ENCODE results near the gene FCRLA. TPM values are rescaled to one million over a fixed set of nuclear protein-coding genes. Genes with fewer than 3 reads are reported as not detected.
"Not testable (repeated sequence)": the region's sequence is repeated elsewhere in the genome, so short reads cannot be mapped to it uniquely, and the experiment has no call there.

Gene FCRLA
- total RNA-seq, 1 donor = 0.90 TPM

- no peak overlapping the region for H3K4me3 ChIP-seq (ENCODE audit: low read depth, low read length)
- peak; percentile 4 for DNase-seq (ENCODE audit: low read depth)
- TF ChIP-seq, protein P1, sequence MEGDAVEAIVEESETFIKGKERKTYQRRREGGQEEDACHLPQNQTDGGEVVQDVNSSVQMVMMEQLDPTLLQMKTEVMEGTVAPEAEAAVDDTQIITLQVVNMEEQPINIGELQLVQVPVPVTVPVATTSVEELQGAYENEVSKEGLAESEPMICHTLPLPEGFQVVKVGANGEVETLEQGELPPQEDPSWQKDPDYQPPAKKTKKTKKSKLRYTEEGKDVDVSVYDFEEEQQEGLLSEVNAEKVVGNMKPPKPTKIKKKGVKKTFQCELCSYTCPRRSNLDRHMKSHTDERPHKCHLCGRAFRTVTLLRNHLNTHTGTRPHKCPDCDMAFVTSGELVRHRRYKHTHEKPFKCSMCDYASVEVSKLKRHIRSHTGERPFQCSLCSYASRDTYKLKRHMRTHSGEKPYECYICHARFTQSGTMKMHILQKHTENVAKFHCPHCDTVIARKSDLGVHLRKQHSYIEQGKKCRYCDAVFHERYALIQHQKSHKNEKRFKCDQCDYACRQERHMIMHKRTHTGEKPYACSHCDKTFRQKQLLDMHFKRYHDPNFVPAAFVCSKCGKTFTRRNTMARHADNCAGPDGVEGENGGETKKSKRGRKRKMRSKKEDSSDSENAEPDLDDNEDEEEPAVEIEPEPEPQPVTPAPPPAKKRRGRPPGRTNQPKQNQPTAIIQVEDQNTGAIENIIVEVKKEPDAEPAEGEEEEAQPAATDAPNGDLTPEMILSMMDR (IDR thresholded peaks at IDR 0.05; ENCODE audit: insufficient read depth, low read length) = no peak
These were observed 29.9 kb upstream of the FCRLA start for GRCh38 chr1:161676958-161677689.

DNA sequence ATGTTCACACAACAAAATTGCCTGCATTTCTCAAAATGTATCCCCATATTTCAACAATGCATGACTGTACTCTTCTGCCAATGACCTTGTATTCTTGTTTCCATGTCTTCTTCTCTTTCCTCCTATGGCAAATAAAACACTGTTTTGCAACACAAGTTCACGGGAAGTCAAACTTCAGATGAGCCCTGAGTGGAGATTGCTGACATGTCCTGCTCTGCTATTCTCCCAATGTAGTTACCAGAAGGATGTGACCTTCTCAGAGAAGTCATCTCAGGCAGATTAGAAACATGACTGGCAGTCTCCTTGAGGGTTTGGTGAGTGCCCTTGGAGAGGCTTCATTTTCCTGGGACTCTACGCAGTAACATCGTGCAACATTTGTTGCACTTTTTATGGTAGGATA, 28.5 kb upstream of the FCRLA start:
- no peak for DNase-seq (ENCODE audit: low read depth)
- H3K4me3 ChIP-seq (ENCODE audit: low read depth, low read length) = no peak overlapping the region
- TF ChIP-seq, protein P1 (IDR thresholded peaks at IDR 0.05; ENCODE audit: insufficient read depth, low read length) = no peak

- TF ChIP-seq, protein P1 (IDR thresholded peaks at IDR 0.05; ENCODE audit: insufficient read depth, low read length) = no peak
- H3K4me3 ChIP-seq (ENCODE audit: low read depth, low read length) = no peak overlapping the region
- no peak for DNase-seq (ENCODE audit: low read depth)
These were observed 25.1 kb upstream of the FCRLA start for GRCh38 chr1:161681879-161682278.

- TF ChIP-seq, protein P1 (IDR thresholded peaks at IDR 0.05; ENCODE audit: insufficient read depth, low read length) = no peak
- DNase-seq (ENCODE audit: low read depth) = no peak
- H3K4me3 ChIP-seq (ENCODE audit: low read depth, low read length) = no peak overlapping the region
These were observed 18.1 kb upstream of the FCRLA start for GRCh38 chr1:161688946-161689345.

DNA sequence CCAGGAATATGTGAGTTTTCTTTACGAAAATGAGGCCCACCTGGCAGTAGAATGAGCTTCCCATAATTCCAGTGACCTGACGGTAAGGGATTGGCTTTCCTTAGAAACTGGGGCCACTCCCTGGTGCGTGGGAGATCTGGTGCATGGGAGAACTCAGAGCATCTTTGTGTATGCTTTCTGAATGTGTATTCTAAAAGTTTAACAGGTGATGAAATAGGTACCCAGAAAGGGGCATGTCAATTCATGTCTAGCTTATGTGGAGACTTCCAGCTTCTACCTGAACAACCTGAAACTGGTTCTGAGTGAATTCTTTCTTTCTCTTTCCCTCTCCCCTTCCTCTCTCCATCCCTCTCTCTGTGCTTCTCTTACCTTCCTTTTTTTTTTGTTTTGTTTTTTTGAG, 15.2 kb upstream of the FCRLA start:
- no peak overlapping the region for H3K4me3 ChIP-seq (ENCODE audit: low read depth, low read length)
- TF ChIP-seq, protein P1 (IDR thresholded peaks at IDR 0.05; ENCODE audit: insufficient read depth, low read length) = no peak
- DNase-seq (ENCODE audit: low read depth) = no peak

DNA sequence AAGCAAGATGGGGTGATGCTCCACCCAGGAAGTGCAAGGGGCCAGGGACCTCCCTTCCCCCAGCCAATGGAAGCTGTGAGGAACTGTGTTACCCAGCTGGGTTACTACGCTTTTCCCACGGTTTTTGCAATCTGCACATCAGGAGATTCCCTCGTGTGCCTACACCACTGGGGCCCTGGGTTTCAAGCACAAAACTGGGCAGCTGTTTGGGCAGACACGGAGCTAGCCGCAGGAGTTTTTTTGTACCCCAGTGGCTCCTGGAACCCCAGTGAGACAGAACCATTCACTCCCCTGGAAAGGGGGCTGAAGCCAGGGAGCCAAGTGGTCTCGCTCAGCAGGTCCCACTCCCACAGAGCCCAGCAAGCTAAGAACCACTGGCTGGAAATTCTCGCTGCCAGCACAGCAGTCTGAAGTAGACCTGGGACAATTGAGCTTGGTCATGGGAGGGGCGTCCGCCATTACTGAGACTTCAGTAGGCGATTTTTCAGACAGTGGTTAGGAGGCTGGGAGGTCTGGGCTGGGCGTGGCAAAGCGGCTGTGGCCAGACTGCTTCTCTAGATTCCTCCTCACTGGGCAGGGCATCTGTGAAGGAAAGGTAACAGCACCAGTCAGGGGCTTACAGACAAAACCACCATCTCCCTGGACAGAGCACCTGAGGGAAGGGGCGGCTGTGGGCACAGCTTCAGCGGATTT, 13.9 kb upstream of the FCRLA start:
- DNase-seq (ENCODE audit: low read depth); H3K4me3 ChIP-seq (ENCODE audit: low read depth, low read length): not testable (repeated sequence)

GRCh38 chr1:161698302-161698701, 8.7 kb upstream of the FCRLA start:
- not testable (repeated sequence) for DNase-seq (ENCODE audit: low read depth); H3K4me3 ChIP-seq (ENCODE audit: low read depth, low read length)

GRCh38 chr1:161702250-161702649, 4.8 kb upstream of the FCRLA start:
- TF ChIP-seq, protein P1 (IDR thresholded peaks at IDR 0.05; ENCODE audit: insufficient read depth, low read length) = no peak
- DNase-seq (ENCODE audit: low read depth) = no peak
- no peak overlapping the region for H3K4me3 ChIP-seq (ENCODE audit: low read depth, low read length)

All from fibroblast of the aortic adventitia (primary cell).